Lung (tissue), 13 donors: ENCODE measurements around the gene ATG16L1. TPM values are rescaled to one million over a fixed set of nuclear protein-coding genes. Genes with fewer than 3 reads are reported as not detected.

Experiments used
- ATAC-seq: fragments of 200-7000 bp; cut with Tn5 transposase; one replicate; pipeline ENCODE4 v1.9.1; 2020; ENCODE audit warnings: moderate number of reproducible peaks; ENCODE audit not compliant: insufficient read depth, low FRiP score
- DNase-seq, 3 donors: peaks; one replicate each; pipeline ENCODE4 v3.0.0-alpha.2; 2013 to 2017
- H3K27ac ChIP-seq, 2 donors: one replicate each; pipeline ENCODE4 v1.5.1; 2013; ENCODE audit warnings: mild to moderate bottlenecking in 2 of 2, moderate library complexity in 2 of 2, control low read depth in 1 of 2, inconsistent platforms in 1 of 2, low read depth in 1 of 2, low read length in 1 of 2
- H3K27me3 ChIP-seq, 3 donors: one replicate each; pipeline ENCODE4 v1.5.1; 2013; ENCODE audit warnings: low read length in 2 of 3; ENCODE audit not compliant: control insufficient read depth in 3 of 3, insufficient read depth in 3 of 3
- H3K36me3 ChIP-seq, 4 donors: one replicate each; pipeline ENCODE4 v1.5.1; 2013; ENCODE audit warnings: low read length in 4 of 4, mild to moderate bottlenecking in 1 of 4, moderate library complexity in 1 of 4; ENCODE audit not compliant: control insufficient read depth in 4 of 4, insufficient read depth in 4 of 4
- H3K4me1 ChIP-seq, 5 donors: one replicate each; pipeline ENCODE4 v1.5.1; 2013; ENCODE audit warnings: low read length in 5 of 5, mild to moderate bottlenecking in 2 of 5, moderate library complexity in 1 of 5; ENCODE audit not compliant: control insufficient read depth in 5 of 5, insufficient read depth in 5 of 5
- H3K4me3 ChIP-seq: one replicate; pipeline ENCODE4 v1.5.1; 2013; ENCODE audit warnings: mild to moderate bottlenecking, control low read depth, moderate library complexity
- H3K9ac ChIP-seq, 2 donors: one replicate each; pipeline ENCODE4 v1.5.1; 2013; ENCODE audit warnings: low read length in 2 of 2, control low read depth in 1 of 2; ENCODE audit not compliant: insufficient read depth in 1 of 2
- H3K9me3 ChIP-seq, 4 donors: one replicate each; pipeline ENCODE4 v1.5.1; 2013; ENCODE audit warnings: low read length in 3 of 4, mild to moderate bottlenecking in 1 of 4, moderate library complexity in 1 of 4; ENCODE audit not compliant: control insufficient read depth in 4 of 4, insufficient read depth in 3 of 4
- CTCF ChIP-seq: IDR thresholded peaks from 2 replicates; pipeline ENCODE4 v1.5.1; 2012; ENCODE audit warnings: mild to moderate bottlenecking; ENCODE audit errors: control extremely low read depth, extremely low read depth
- WGBS, 2 donors: extraction: QIAGEN DNeasy Blood & Tissue Kit; methylation state at CpG; one replicate each; pipeline ENCODE4 v1.1.7; 2013; 5-methylcytosine and 5-hydroxymethylcytosine counted together
- polyA plus RNA-seq, 2 donors: library from polyadenylated mRNA; stranded (reverse); fragments of 200-250 nt; gene quantifications; one replicate each; pipeline ENCODE4 v1.2.1, GENCODE V29; 2013
- small RNA-seq: library from RNA; depleted of rRNA; stranded (forward); fragments of <200 nt; gene quantifications from one replicate; pipeline ENCODE3, GENCODE V24; 2014; ENCODE audit warnings: low replicate concordance
- total RNA-seq, 2 donors: library from RNA; depleted of rRNA in 1 of 2; stranded (reverse); fragments of >200 nt in 1 of 2; gene quantifications; one replicate each; pipeline ENCODE4 v1.2.1, GENCODE V29; 2014 to 2021
- donor health status: control.
- donor health status: control.
- donor health status: Bipolar disorder and iron deficiency.
- donor health status: healthy.
- donor health status: DM: yes; HTN: yes; CAD: no.

The ATG16L1 gene
- total and polyA plus RNA-seq, 4 donors = 10.9 to 37.0 (median 20.3) TPM

- H3K27ac ChIP-seq = no peak overlapping the region
- H3K4me1 ChIP-seq = no peaks in the 10 kb centered on the region
- H3K4me3 ChIP-seq = no peak overlapping the region
- no peak for TF ChIP-seq CTCF
- no peak for ATAC-seq
- H3K9me3 ChIP-seq = peaks cover 0 to 2% (median 0%) of the 10 kb centered on the region in 4 donors
- no peak overlapping the region for H3K9ac ChIP-seq
- WGBS, 2 donors = 97 to 98% methylated on average over 3 of the region's 3 CpGs
- no peaks in the 10 kb centered on the region for H3K27me3 ChIP-seq
- H3K36me3 ChIP-seq = no peaks in the 10 kb centered on the region
- DNase-seq = no peak
Observed at GRCh38 chr2:233341296-233341695, 89.8 kb downstream of the ATG16L1 start.

GRCh38 chr2:233342301-233342700 lies 90.8 kb downstream of the ATG16L1 start:
- no peak overlapping the region for H3K27ac ChIP-seq
- H3K4me1 ChIP-seq = no peaks in the 10 kb centered on the region
- no peak overlapping the region for H3K9ac ChIP-seq
- H3K36me3 ChIP-seq = no peaks in the 10 kb centered on the region
- no peak for TF ChIP-seq CTCF
- ATAC-seq = no peak
- DNase-seq = no peak
- H3K9me3 ChIP-seq = peaks cover 0 to 2% (median 0%) of the 10 kb centered on the region in 4 donors
- H3K4me3 ChIP-seq = no peak overlapping the region
- 85 to 92% methylated on average over 5 of the region's 5 CpGs for WGBS, 2 donors
- no peaks in the 10 kb centered on the region for H3K27me3 ChIP-seq

- ATAC-seq (no peak), DNase-seq (no peak)
- H3K36me3 ChIP-seq = no peaks in the 10 kb centered on the region
- no peaks in the 10 kb centered on the region for H3K4me1 ChIP-seq
- no peak overlapping the region for H3K9ac ChIP-seq
- no peak for TF ChIP-seq CTCF
- no peaks in the 10 kb centered on the region for H3K27me3 ChIP-seq
- no peak overlapping the region for H3K4me3 ChIP-seq
- no peak overlapping the region for H3K27ac ChIP-seq
- WGBS, 2 donors = 91 to 97% methylated on average over 15 of the region's 15 CpGs
- no peaks in the 10 kb centered on the region for H3K9me3 ChIP-seq
Observed at GRCh38 chr2:233343171-233343705, 91.8 kb downstream of the ATG16L1 start.

Small RNA genes lying within 50 kb of the gene (small RNA-seq; reads per million reads assigned to genes)
- gene RN7SL32P (not detected), gene SCARNA5 (79.6 reads per million, percentile 98 among the genes with 10 or more reads in this experiment), gene SCARNA6 (19.6 reads per million, percentile 97 among the genes with 10 or more reads in this experiment)

Other genes starting within 250 kb of the ATG16L1 start
- gene NGEF, start 238.4 kb upstream of the ATG16L1 start, total RNA-seq = 1 to 10 TPM; 1.9 to 2.4 TPM
- gene NGEF, start 238.4 kb upstream of the ATG16L1 start, polyA plus RNA-seq = 1 to 10 TPM in 1 of 2 donors, under 1 TPM in 1; 0.35 to 1.0 TPM
- not detected for gene NEU2, start 219.0 kb upstream of the ATG16L1 start, total RNA-seq
- not detected for gene NEU2, start 219.0 kb upstream of the ATG16L1 start, polyA plus RNA-seq
- 10 to 100 TPM; 24.9 to 26.1 TPM for gene INPP5D, start 191.3 kb upstream of the ATG16L1 start, total RNA-seq
- 10 to 100 TPM in 1 of 2 donors, 1 to 10 TPM in 1; 7.6 to 25.8 TPM for gene INPP5D, start 191.3 kb upstream of the ATG16L1 start, polyA plus RNA-seq
- under 1 TPM in 1 of 2 donors, not detected in 1; 0.46 TPM for gene SAG, start 56.1 kb downstream of the ATG16L1 start, total RNA-seq
- gene SAG, start 56.1 kb downstream of the ATG16L1 start, polyA plus RNA-seq = under 1 TPM; 0.03 to 0.22 TPM
- gene DGKD, start 102.8 kb downstream of the ATG16L1 start, total RNA-seq = 10 to 100 TPM; 30.3 to 77.4 TPM
- gene DGKD, start 102.8 kb downstream of the ATG16L1 start, polyA plus RNA-seq = 10 to 100 TPM; 34.6 to 53.5 TPM